Measurements from ENCODE around the gene CALY.
"Not testable (repeated sequence)": the region's sequence is repeated elsewhere in the genome, so short reads cannot be mapped to it uniquely, and the experiment has no call there.

Gene CALY

DNA sequence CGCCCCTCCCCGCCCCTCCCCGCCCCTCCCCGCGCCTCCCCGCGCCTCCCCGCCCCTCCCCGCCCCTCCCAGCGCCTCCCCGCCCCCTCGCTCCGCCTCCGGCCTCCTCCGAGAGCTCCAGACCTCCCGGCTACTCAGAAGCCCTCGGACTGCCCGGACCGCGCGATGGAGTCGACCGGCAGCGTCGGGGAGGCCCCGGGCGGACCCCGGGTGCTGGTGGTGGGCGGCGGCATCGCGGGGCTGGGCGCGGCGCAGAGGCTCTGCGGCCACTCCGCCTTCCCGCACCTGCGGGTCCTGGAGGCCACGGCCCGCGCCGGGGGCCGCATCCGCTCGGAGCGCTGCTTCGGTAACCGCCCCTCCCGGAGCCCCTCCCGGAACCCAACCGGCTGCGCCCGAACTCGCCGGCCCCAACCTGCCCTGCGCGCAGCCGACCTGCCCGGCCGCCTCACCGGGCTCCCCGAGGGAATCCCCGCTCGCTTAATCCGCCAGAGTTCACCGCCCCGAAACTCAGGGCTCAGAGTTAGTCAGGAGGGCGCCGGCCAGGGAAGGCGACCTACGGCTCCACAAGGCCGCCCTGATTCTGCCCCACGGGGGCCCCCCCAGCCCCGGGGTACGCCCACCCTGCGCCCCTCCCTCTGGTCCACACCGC is 42.6 kb upstream of the CALY start, which contains the start of gene PAOX:
PAOX (plus strand) TSS at position 111 of the 649 bp plus-strand sequence; CDS start at position 166, 55 bp downstream.
- peak; percentile 93 for DNase-seq (ENCODE audit: low spot score)
- TF ChIP-seq, protein P1, sequence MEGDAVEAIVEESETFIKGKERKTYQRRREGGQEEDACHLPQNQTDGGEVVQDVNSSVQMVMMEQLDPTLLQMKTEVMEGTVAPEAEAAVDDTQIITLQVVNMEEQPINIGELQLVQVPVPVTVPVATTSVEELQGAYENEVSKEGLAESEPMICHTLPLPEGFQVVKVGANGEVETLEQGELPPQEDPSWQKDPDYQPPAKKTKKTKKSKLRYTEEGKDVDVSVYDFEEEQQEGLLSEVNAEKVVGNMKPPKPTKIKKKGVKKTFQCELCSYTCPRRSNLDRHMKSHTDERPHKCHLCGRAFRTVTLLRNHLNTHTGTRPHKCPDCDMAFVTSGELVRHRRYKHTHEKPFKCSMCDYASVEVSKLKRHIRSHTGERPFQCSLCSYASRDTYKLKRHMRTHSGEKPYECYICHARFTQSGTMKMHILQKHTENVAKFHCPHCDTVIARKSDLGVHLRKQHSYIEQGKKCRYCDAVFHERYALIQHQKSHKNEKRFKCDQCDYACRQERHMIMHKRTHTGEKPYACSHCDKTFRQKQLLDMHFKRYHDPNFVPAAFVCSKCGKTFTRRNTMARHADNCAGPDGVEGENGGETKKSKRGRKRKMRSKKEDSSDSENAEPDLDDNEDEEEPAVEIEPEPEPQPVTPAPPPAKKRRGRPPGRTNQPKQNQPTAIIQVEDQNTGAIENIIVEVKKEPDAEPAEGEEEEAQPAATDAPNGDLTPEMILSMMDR (IDR thresholded peaks at IDR 0.05; ENCODE audit: extremely low read depth, missing control alignments) = no peak

DNA sequence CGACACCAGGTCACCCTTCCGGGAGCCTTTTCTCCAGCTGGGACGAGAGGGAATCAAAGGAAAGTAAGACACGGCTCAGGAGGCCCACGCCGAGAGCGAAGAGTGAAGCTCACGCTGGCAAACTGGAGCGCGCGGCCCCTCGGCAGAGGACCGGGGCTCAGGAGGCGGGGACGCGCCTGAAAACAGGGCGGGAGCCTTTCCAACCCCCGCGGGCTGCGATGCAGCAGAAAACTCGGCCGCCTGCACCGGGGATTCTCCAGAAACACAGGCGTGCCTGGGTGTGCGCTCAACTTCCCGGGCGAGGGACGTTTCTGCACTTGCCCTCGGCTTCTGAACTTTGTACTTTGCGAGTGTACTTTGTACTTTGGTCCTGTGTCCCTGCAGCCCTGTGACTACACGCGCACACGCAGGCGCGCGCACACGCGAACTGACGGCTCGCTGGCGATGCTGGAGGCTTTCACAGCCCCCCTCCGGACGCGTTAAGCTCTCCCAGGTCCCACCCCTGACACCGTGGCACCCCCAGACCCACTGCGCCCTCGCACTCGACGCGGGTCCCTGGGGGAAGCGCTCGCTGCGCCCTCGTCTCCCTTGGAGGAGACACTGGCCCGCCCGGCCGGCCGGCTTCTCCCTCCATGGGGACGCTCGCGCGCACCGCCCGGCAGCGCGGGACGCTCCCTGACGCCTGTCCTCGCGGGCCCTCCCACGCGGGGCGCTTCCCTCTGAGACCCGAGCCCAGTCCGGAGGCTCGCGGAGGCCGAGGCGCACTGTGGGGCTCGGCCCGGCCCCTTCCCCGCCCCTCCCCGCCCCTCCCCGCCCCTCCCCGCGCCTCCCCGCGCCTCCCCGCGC is 41.8 kb upstream of the CALY start:
- peak; percentile 84 for DNase-seq (ENCODE audit: low spot score)
- TF ChIP-seq, protein P1 (IDR thresholded peaks at IDR 0.05; ENCODE audit: extremely low read depth, missing control alignments) = no peak

DNA sequence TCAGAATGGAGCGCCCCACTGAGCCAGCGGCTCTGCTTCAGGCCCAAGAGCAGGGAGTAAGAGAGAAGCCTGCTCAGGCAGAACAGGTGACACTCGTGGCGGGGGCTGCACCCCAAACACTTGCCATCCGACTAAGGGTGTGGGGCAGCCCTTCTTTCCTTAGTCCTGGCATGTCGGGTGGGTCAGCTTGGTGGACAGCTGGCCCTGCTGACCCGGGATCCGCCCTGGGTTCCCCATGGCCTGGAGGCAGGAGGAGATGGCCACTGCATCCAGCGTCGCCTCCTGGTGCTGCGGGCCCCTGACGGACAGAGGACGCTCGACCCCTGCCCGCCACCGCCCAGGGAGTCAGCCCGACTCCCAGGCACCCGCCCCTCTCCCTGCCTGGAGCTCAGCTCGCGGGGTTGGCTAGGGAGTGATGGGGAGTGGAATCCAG is 41.1 kb upstream of the CALY start:
- TF ChIP-seq, protein P1 (IDR thresholded peaks at IDR 0.05; ENCODE audit: extremely low read depth, missing control alignments) = no peak
- no peak for DNase-seq (ENCODE audit: low spot score)

DNA sequence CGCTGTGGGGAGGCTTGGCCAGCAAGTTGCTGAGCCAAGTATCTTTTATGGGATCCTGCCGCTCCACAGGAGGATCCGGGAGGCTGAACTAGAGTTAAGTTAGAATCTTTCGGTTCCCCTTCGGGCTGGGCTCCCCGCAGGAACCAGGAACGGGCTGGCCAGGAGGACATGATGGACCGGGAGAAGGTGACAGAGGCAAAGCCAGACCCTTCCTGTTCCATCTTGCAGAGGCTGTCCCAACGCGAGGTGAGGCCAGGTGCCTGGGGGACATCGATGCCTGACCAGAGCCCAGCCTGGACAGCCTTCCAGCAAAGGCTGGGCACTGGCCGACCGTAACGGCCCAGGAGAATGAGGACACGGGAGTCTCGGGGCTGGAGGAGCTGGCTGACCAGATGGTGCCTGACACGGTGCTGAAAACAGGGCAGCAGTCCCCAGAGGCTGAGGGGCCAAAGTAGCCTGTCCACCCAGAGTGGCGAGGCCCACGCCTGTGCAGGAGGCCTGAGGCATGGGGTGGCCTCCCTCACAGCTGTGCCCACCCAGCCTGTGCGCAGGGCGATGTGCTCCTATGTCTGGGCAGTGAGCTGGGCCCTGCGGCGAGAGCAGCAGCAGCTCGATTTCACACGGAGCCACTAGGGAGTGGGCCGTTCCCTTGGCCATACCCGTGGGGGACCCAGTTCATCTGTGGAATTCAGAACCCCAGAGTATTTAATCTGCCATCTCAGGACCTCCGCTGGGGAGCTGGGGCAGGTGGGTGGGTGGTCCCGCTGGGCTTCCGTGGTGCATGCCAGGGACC is 40.5 kb upstream of the CALY start:
- TF ChIP-seq, protein P1 (IDR thresholded peaks at IDR 0.05; ENCODE audit: extremely low read depth, missing control alignments) = no peak

DNA sequence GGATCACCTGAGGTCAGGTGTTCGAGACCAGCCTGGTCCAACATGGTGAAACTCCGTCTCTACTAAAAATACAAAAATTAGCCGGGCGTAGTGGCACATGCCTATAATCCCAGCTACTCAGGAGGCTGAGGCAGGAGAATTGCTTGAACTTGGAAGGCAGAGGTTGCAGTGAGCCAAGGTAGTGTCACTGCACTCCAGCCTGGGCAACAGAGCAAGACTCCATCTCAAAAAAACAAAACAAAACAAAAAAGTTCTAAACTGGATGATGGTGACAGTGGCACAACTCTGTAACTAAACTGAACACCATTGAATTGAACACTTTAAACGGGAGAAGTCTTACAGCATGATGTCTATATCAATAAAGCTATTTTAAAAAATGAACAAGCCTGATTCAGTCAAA is 39.5 kb upstream of the CALY start:
- not testable (repeated sequence) for DNase-seq (ENCODE audit: low spot score)

More for the DNA sequence above, 40.5 kb upstream of the CALY start:
- DNase-seq (ENCODE audit: low spot score) = no peak

DNA sequence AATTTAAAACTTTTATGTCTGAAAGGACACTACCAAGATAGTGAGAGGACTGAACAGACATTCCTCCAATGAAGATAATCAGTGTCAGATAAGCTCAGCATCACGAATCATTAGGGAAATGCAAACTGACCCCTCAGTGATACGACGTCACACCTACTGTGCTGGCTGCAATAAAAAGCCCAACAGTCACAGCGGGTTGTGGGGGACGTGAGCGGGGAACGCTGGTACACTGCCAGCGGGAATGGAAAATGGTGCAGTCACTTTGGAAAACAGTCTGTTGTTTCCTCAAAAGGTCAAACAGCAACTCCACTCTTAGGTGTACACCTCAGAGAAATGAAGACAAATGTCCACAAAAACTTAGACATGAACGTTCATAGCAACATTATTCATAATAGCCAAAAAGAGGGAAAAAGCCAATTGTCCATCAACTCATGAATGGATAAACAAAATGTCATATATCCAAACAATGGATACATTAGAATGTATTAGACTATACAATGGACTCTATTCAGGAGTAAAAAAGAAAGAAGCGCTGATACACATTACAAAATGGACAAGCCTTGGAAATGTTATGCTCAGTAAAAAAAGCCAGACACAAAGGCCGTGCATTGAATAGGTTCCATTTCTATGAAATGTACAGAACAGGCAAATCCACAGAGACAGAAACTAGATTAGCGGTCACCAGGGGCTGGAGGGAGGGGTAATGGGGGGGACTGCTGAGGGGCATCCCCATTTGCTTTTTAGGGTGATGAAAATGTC is 38.8 kb upstream of the CALY start:
- DNase-seq (ENCODE audit: low spot score) = no peak
- TF ChIP-seq, protein P1 (IDR thresholded peaks at IDR 0.05; ENCODE audit: extremely low read depth, missing control alignments) = no peak
